LNCaP clone FGC (cell line): ENCODE data around the gene SSU72.

Experiments used
- DNase-seq: peaks from one replicate; pipeline ENCODE4 v3.0.0-alpha.2; 2011; ENCODE audit warnings: low read depth
- H3K4me3 ChIP-seq: 2 replicates; pipeline ENCODE4 v1.5.1; 2011; ENCODE audit warnings: mild to moderate bottlenecking, low read depth, low read length, control low read depth
- TF ChIP-seq, protein P1 (sequence below): IDR thresholded peaks from 2 replicates; pipeline ENCODE4 v1.5.1; 2012; ENCODE audit warnings: mild to moderate bottlenecking; ENCODE audit not compliant: control insufficient read depth, insufficient read depth; ENCODE audit errors: extremely low read depth

Gene SSU72

DNA sequence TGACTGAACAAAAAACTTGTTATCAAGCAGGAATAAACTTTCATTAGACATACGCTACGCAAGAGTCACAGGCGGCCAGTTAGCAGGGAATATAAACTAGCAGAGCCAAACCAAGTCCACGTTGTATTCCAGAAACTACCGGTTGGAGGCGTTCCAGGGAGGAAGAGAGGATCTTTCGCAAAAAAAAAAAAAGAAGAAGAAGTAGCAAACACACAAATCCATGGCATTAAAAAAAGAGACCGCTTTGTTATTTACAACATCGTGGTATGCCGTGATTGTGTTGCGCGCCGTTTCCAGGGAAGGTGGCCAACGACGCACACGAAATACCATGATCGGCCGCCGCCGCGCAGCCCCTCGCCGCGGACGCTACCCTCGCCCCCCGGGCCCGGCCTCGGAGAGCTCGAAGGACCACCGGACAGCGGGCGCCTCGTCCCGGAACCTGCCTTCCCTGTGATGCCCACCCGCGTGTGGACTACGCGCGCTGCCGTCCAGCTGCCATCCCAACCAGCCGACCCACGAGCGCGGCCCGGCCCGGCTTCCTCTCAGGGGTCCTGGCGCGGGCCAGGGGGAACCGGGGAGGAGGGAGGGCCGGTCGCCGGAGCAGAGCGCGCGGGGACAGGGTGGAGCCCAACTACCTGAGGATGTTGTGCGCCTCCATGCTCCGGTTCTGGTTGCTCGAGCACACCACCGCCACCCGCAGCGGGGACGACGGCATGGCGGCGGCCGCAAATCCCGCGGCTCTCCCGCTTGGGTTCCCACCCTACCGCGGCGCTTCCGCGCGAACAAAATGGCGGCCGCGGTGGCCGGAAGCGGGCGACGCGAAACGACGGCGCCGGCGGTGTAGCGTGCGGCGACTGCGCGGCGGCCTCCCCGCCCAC is 581 bp downstream of the SSU72 start:
- H3K4me3 ChIP-seq: peak overlapping the region; percentile 86
- TF ChIP-seq, protein P1, sequence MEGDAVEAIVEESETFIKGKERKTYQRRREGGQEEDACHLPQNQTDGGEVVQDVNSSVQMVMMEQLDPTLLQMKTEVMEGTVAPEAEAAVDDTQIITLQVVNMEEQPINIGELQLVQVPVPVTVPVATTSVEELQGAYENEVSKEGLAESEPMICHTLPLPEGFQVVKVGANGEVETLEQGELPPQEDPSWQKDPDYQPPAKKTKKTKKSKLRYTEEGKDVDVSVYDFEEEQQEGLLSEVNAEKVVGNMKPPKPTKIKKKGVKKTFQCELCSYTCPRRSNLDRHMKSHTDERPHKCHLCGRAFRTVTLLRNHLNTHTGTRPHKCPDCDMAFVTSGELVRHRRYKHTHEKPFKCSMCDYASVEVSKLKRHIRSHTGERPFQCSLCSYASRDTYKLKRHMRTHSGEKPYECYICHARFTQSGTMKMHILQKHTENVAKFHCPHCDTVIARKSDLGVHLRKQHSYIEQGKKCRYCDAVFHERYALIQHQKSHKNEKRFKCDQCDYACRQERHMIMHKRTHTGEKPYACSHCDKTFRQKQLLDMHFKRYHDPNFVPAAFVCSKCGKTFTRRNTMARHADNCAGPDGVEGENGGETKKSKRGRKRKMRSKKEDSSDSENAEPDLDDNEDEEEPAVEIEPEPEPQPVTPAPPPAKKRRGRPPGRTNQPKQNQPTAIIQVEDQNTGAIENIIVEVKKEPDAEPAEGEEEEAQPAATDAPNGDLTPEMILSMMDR: no peak
- no peak for DNase-seq

DNA sequence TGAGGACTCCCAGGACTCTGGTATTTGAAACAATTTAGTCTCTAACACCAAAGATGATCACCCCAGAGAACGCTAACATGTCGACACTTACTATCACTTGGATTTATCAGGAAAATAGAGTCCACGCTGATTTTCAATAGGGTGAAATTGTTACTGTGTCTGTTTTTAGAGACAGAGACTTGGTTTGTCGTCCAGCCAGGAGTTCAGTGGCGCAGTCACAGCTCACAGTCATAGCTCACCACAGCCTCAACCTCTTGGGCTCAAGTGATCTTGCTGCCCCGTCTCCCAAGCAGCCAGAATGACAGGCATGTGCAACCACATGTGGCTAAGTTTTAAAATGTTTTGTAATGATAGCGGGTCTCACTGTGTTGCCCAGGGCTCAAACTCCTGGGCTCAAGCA is 5.3 kb downstream of the SSU72 start:
- no peak overlapping the region for H3K4me3 ChIP-seq
- TF ChIP-seq, protein P1: no peak
- no peak for DNase-seq

DNA sequence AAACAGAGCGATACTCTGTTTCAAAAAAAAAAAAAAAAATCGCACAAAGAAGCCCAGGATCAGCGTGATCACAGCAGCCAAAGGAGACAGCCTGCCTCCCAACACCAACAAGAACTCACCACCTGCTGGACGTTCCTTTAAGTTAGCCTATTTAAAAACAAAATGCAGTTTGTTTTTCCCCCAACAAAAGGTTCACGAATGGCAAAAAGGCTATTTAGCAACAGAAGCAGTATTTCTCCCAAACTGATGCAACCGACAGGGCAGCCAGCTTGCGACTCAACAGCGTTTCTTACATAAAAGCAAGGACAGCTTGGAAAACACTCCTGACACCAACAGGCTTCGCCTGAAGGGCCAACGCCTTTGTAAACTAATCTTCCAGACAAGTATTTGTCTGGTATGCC is 6.8 kb downstream of the SSU72 start:
- TF ChIP-seq, protein P1: no peak
- no peak overlapping the region for H3K4me3 ChIP-seq
- DNase-seq: no peak

DNA sequence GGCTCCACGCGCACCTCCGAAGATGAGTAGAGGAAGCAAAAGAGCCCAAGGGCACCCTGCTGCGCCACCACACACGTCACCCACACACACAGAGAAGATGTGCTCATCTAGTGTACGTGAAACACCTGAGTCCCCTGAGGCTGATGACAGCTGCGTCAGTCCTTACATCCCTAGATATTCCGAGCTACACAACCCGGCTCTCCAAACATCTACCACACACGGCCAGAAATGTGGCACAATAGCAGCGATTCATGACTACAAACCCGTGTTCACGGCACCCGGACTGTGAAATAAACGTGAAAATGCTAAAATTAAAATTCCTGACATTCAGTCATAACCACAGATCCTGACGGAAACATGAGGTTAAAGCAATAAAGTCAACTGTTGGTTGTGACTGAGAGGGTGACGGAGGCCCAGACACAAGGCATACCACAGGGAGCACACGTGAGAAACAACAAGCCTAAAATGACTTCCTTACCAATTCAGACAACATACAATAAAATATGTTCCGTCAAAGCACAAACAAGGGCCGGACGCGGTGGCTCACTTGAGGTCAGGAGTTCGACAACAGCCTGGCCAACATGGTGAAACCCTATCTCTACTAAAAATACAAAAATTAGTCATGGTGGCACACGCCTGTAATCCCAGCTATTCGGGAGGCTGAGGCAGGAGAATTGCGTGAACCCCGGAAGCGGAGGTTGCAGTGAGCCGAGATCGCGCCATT is 7.3 kb downstream of the SSU72 start:
- no peak overlapping the region for H3K4me3 ChIP-seq
- DNase-seq: no peak
- TF ChIP-seq, protein P1: no peak

DNA sequence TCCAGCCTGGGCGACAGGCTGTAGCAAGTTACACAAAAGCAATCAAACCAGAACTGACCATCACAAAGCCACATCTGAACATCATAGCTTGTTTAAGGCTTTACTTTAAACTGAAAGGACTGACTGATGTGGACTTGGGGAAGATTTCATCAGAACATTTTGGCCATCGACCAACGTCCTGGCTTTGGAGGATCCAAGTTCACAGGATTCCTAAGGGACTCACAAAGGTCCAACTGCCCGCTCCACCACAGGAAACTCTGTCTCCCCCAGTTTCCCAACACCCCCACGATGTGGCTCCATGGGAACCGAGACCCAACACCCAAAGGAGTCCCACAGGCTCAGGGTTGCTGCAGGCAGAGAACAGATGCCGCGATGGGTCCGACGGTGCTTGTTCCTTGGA is 9.3 kb downstream of the SSU72 start:
- TF ChIP-seq, protein P1: no peak
- no peak overlapping the region for H3K4me3 ChIP-seq
- DNase-seq: no peak

DNA sequence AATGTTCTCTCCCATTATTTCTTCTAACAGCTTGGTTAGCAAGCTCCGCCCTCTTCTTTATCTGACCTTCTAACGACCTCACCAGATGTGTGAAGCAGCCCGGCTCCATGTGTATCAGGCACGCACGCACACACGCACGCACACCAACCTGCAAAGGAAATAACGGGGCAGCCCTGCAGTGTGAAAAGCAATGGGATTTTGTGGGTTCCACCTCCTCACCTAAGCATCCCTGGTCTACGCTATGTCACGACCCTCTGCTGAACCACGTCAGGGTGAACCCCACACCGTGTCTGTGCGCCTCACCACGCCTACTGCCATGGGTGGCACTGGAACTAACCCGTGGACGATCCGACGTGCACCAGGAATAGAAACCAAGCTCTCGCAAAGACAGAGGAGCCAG is 10.4 kb downstream of the SSU72 start:
- TF ChIP-seq, protein P1: no peak
- H3K4me3 ChIP-seq: no peak overlapping the region
- DNase-seq: no peak

DNA sequence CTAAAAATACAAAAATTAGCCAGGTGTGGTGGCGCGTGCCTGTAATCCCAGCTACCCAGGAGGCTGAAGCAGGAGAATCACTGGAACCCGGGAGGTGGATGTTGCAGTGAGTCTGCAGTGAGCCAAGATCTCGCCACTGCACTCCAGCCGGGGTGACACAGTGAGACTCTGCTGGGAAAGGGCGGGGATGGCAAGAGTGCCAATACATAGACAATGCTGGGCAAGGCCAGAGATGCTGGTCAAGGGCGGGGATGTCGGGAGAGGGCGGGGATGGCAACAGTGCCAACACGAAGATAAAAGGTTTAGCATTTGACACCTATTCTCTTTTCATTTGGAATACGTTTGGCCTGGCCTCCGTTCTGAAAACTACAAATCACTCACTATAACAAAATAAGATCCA is 11.0 kb downstream of the SSU72 start:
- DNase-seq: no peak
- TF ChIP-seq, protein P1: no peak
- H3K4me3 ChIP-seq: no peak overlapping the region
